DMS79 treated with DMSO at 0.1 percent for 48 hours (cell line): ENCODE data around the gene CLSTN1.
A peak's percentile ranks its signal among the peaks of the same experiment; 100 is the strongest.

Experiments used
- DNase-seq: peaks from one replicate; lab custom pipeline; 2025; lab: John Stamatoyannopoulos, UW

The CLSTN1 gene

GRCh38 chr1:9823943-9824701 lies at the start of gene CLSTN1:
CLSTN1 (minus strand) TSS chr1:9823965; CDS start chr1:9823733, 232 bp downstream.
- DNase-seq: peak; percentile 75

- DNase-seq: no peak
Measured at GRCh38 chr1:9873385-9873784, 49.6 kb upstream of the CLSTN1 start.

GRCh38 chr1:9872430-9873165 lies 48.8 kb upstream of the CLSTN1 start:
- no peak for DNase-seq

GRCh38 chr1:9871707-9872425 lies 48.1 kb upstream of the CLSTN1 start:
- no peak for DNase-seq

GRCh38 chr1:9871021-9871420 lies 47.3 kb upstream of the CLSTN1 start:
- no peak for DNase-seq

- no peak for DNase-seq
Measured at GRCh38 chr1:9870572-9870971, 46.8 kb upstream of the CLSTN1 start.

GRCh38 chr1:9869831-9870251 lies 46.1 kb upstream of the CLSTN1 start:
- no peak for DNase-seq

- DNase-seq: no peak
Measured at GRCh38 chr1:9868244-9868590, 44.5 kb upstream of the CLSTN1 start.

GRCh38 chr1:9867408-9868243 lies 43.9 kb upstream of the CLSTN1 start:
- peak; percentile 64 for DNase-seq

- no peak for DNase-seq
Measured at GRCh38 chr1:9866836-9867235, 43.1 kb upstream of the CLSTN1 start.

- peak; percentile 20 for DNase-seq
Measured at GRCh38 chr1:9865724-9866123, 42.0 kb upstream of the CLSTN1 start.

GRCh38 chr1:9863371-9863770 lies 39.6 kb upstream of the CLSTN1 start:
- DNase-seq: no peak

GRCh38 chr1:9861360-9861759 lies 37.6 kb upstream of the CLSTN1 start:
- DNase-seq: no peak

- DNase-seq: no peak
Measured at GRCh38 chr1:9860887-9861286, 37.1 kb upstream of the CLSTN1 start.

- no peak for DNase-seq
Measured at GRCh38 chr1:9859281-9860014, 35.7 kb upstream of the CLSTN1 start.

- no peak for DNase-seq
Measured at GRCh38 chr1:9858293-9859035, 34.7 kb upstream of the CLSTN1 start.

- no peak for DNase-seq
Measured at GRCh38 chr1:9855186-9855585, 31.4 kb upstream of the CLSTN1 start.

GRCh38 chr1:9853249-9853595 lies 29.5 kb upstream of the CLSTN1 start:
- DNase-seq: no peak

GRCh38 chr1:9852410-9853248 lies 28.9 kb upstream of the CLSTN1 start:
- peak; percentile 84 for DNase-seq

- DNase-seq: no peak
Measured at GRCh38 chr1:9852004-9852403, 28.2 kb upstream of the CLSTN1 start.
